Activated naive CD8-positive, alpha-beta T cell treated with anti-CD3 and anti-CD28 coated beads, Interleukin-2, amount 50 U/mL, for 16 hours (primary cell): Measurements from ENCODE around the gene ATG4A.

Source experiments
- DNase-seq: peaks from one replicate; pipeline ENCODE4 v3.0.0-alpha.2; 2020; ENCODE audit warnings: low read depth, low spot score

ATG4A gene

GRCh38 chrX:108122748-108123147, 31.2 kb downstream of the ATG4A start:
- DNase-seq = no peak

- DNase-seq = no peak
Observed at GRCh38 chrX:108123591-108124366, 32.2 kb downstream of the ATG4A start.

- DNase-seq = no peak
Observed at GRCh38 chrX:108126661-108127060, 35.1 kb downstream of the ATG4A start.

GRCh38 chrX:108127152-108127551, 35.6 kb downstream of the ATG4A start:
- DNase-seq = no peak

- DNase-seq = no peak
Observed at GRCh38 chrX:108130889-108131288, 39.3 kb downstream of the ATG4A start.

GRCh38 chrX:108131471-108131870, 39.9 kb downstream of the ATG4A start:
- DNase-seq = no peak

GRCh38 chrX:108132034-108132433, 40.5 kb downstream of the ATG4A start:
- no peak for DNase-seq

GRCh38 chrX:108132876-108133275, 41.3 kb downstream of the ATG4A start:
- no peak for DNase-seq

- no peak for DNase-seq
Observed at GRCh38 chrX:108134724-108135123, 43.1 kb downstream of the ATG4A start.

GRCh38 chrX:108138814-108139702, 47.5 kb downstream of the ATG4A start:
- DNase-seq = no peak

GRCh38 chrX:108148524-108148923, 56.9 kb downstream of the ATG4A start:
- no peak for DNase-seq

GRCh38 chrX:108156082-108156481, 64.5 kb downstream of the ATG4A start:
- DNase-seq = no peak

- no peak for DNase-seq
Observed at GRCh38 chrX:108156934-108157466, 65.4 kb downstream of the ATG4A start.

GRCh38 chrX:108157628-108158027, 66.0 kb downstream of the ATG4A start:
- no peak for DNase-seq

GRCh38 chrX:108159028-108159670, 67.6 kb downstream of the ATG4A start:
- no peak for DNase-seq

- DNase-seq = no peak
Observed at GRCh38 chrX:108160309-108160708, 68.7 kb downstream of the ATG4A start.

GRCh38 chrX:108162265-108162664, 70.7 kb downstream of the ATG4A start:
- DNase-seq = no peak

GRCh38 chrX:108163333-108164082, 71.9 kb downstream of the ATG4A start:
- no peak for DNase-seq

- no peak for DNase-seq
Observed at GRCh38 chrX:108165383-108166111, 74.0 kb downstream of the ATG4A start.

- no peak for DNase-seq
Observed at GRCh38 chrX:108167211-108167872, 75.8 kb downstream of the ATG4A start.
